ENCODE results near the gene MCEMP1.
"Not testable (repeated sequence)": the region's sequence is repeated elsewhere in the genome, so short reads cannot be mapped to it uniquely, and the experiment has no call there.

MCEMP1 gene

DNA sequence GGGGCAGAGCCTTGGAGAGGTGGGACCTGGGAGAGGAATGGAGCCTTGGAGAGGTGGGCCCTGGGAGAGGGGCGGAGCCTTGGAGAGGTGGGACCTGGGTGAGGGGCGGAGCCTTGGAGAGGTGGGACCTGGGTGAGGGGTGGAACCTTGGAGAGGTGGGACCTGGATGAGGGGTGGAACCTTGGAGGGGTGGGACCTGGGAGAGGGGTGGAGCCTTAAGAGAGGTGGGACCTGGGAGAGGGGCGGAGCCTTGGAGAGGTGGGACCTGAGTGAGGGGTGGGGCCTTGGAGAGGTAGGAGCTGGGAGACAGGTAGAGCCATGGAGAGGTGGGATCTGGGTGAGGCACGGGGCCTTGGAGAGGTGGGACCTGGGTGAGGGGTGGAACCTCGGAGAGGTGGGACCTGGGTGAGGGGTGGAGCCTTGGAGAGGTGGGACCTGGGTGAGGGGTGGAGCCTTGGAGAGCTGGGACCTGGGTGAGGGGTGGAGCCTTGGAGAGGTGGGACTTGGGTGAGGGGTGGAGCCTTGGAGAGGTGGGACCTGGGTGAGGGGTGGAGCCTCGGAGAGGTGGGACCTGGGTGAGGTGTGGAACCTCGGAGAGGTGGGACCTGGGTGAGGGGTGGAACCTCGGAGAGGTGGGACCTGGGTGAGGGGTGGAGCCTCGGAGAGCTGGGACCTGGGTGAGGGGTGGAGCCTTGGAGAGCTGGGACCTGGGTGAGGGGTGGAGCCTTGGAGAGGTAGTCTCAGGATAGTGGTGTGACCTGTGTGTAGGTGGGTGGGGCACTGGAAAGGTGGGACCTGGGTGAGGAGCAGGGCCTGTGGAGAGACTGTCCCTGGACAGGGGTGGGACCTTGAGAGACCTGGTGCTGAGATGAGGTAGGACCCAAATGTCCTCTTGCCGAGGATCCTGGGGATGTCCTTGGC lies 33.0 kb upstream of the MCEMP1 start:
- not testable (repeated sequence) for H3K4me3 ChIP-seq (ENCODE audit: low read depth, low read length)

DNA sequence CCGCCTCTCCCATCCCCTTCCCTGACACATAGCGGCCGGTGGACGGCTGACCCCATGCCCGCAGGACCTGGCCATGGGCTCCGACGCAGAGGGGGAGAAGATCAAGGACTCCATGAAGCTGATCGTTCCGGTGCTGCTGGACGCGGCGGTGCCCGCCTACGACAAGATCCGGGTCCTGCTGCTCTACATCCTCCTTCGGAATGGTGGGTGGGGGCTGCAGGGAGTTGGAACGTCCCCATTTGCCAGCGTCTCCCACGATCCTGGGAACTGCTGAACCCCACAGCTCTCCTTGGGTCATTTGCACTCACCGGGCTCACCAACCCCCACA lies 32.4 kb upstream of the MCEMP1 start:
- H3K4me3 ChIP-seq (ENCODE audit: low read depth, low read length): no peak overlapping the region

DNA sequence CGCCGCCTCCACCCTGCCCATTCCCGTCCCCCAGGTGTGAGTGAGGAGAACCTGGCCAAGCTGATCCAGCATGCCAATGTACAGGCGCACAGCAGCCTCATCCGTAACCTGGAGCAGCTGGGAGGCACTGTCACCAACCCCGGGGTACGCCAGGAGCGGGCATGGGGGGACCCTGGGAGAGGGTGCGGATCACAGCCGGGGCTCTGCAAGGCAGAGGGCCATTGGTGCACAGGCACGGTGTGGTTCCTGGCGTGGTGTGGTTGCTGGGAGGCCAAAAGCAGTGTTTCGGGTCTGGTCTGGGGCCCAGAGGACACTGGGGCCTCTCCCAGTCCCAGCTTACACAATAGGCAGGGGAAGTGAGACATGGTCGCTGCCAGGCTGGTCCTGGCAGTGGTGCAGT lies 31.7 kb upstream of the MCEMP1 start:
- H3K4me3 ChIP-seq (ENCODE audit: low read depth, low read length): no peak overlapping the region

DNA sequence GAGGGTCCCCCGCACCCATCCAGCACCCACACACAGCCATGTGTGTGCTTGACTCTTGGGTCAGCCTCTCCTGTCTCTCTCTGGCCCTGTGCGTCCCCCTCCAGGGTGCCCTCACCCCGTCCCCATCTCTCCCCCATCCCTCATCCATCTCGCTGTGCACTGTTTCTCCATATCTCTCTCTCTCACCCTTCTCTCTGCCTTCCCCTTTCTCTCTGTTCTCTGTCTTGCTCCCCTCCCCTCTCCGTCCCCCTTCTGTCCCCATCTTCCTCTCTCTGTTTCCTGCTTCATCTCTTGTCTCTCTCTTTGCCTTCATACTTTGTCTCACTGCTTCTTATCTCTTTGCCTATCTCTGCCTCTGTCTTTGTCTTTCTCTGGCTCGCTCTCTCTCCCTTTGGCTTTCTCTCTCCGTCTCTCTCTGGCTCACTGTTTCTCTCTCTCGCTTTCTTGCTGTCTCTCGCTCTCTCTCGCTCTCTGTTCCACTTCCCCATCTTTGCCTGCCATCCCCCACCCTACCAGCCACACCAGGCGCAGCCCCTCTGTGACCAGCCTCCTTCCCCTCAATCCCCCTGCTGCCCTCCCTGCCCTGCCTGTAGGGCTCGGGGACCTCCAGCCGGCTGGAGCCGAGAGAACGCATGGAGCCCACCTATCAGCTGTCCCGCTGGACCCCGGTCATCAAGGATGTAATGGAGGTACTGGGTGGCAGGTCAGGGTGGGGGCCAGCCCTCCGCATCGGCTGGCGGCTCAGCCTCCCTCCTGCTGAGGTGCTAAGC lies 31.0 kb upstream of the MCEMP1 start:
- H3K4me3 ChIP-seq (ENCODE audit: low read depth, low read length): no peak overlapping the region

DNA sequence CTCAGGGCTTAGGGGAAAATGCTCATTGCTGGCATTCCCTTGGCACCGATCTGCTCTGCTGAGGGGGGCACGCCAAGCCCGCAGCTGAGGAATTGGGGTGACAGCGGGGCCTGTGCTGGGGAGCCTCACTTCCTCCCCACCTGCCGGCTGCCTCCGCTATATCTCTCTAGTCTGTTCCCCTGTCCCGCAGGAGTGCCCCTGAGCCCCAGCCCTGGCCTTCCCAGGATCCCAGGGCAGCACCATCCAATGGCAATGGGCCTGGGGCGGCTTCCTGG lies 30.5 kb upstream of the MCEMP1 start:
- no peak overlapping the region for H3K4me3 ChIP-seq (ENCODE audit: low read depth, low read length)

DNA sequence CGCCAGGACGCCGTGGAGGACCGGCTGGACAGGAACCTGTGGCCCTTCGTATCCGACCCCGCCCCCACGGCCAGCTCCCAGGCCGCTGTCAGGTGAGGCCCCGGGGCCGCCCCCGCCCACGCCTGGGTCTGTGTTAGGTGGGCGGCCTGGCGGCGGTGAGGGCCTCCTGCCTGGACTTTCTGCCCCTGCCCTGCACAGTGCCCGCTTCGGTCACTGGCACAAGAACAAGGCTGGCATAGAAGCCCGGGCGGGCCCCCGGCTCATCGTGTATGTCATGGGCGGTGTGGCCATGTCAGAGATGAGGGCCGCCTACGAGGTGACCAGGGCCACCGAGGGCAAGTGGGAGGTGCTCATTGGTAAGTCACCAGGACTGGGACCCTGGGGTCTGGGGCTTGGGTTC lies 29.7 kb upstream of the MCEMP1 start:
- H3K4me3 ChIP-seq (ENCODE audit: low read depth, low read length): no peak overlapping the region

DNA sequence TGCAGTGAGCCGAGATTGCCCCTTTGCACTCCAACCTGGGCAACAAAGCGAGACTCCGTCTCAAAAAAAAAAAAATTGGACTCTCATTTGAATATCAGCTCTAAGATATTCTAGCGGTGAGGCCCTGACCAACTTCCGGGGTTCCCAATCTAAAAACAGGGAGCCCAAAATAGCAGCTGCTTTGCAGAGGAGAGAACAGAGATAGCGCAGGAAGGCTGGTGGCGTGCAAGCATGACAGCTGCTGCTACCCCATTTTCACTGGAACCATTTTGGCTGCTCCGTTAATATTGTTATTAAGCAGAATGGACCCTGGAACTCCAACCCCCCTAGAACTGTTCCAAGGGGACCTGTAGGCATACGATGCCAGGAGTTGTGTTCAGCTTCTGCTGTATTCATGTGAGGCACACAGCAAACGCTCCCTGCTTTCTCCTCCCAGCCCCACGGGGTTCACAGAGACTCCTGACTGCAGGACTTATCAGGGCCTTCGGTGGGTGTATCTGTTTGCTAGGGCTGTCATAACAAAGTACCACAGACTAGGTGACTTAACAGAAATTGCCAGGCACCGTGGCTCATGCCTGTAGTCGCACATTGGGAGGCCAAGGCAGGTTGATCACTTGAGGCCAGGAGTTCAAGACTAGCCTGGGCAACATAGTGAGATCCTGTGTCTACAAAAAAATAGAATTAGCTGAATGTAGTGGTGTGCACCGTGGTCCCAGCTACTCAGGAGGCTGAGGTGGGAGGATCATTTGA lies 28.4 kb upstream of the MCEMP1 start:
- H3K4me3 ChIP-seq (ENCODE audit: low read depth, low read length): no peak overlapping the region

DNA sequence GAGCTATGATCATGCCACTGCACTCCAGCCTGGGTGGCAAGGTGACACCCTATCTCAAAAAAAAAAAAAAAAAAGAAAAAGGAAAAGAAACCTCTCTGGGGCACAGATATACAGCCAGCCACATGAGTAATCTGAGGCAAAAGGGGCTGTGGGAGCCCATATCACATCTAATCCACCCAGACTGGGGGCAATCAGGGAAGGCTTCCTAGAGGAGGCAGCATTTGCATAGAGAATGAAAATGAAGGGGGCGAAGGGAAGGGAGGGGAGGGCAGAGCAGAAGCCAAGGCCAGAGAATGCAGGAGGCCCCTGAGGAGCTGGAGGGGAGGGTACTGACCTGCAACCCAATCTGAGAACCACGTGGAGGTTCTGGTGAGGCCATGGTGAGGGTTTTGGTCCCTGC lies 26.7 kb upstream of the MCEMP1 start:
- no peak overlapping the region for H3K4me3 ChIP-seq (ENCODE audit: low read depth, low read length)

DNA sequence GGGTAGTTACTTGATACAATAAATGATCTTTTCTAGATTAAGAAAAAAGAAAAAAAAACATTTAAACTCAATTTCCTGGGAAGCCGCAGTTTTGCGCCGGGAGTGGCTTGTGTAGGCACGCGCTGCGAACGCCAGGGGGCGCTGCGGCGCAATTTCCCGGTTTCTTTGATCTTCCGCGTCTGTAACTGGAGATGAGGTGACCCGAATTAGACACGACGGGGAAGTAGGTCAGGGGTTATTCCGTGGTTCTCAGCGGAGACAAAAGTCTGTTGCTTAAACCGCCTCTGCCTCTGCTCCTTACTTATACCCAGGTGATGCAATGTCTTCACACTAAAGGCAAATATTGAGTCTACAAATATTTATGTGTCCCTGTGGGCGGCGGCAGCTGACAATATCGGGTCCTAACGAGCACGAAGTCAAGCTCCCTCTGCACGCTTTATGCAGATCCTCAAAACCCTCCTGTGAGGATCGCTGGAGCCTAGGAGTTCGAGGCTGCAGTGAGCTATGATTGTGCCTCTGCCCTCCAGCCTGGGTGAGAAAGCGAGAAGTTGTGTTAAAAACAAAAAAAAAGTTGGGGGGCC lies 24.7 kb upstream of the MCEMP1 start:
- no peak overlapping the region for H3K4me3 ChIP-seq (ENCODE audit: low read depth, low read length)

DNA sequence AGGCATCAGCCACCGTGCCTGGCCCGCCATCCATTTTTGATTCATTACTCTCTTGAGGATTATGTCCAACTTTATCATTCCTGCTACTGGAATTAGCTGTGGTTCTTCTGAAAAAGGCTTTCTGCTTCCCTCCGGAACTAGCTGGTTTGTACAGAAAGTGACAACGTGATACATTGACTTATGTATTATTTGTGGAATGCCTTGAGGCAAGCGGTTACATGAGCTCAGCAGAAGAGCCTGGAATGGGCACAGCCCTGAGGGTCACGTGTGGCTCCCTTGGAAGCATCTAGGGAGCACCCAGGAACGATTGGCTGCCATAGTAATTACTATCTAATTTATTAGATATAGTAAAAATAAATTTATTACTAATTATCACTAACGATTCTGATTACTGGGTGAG lies 22.5 kb upstream of the MCEMP1 start:
- H3K4me3 ChIP-seq (ENCODE audit: low read depth, low read length): no peak overlapping the region

DNA sequence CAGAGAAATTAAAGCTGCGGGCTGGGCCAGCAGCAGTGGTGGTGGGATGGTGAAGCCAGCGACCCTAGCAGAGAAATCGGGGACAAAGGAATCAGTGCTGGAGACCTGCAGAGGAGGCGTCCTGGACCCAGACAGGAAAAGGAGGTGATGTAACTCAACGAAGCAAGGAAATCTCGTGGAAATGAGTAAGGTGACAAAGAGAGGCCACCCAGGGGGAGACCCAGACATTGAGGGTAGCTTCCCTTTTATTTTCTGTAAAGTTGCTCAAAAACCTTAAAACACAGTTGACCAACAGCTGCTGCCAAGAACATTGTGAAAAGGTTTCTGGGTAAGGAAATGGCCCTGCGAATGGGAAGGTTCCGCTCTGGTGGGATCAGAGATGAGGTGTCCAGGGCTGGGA lies 21.3 kb upstream of the MCEMP1 start:
- H3K4me3 ChIP-seq (ENCODE audit: low read depth, low read length): no peak overlapping the region

DNA sequence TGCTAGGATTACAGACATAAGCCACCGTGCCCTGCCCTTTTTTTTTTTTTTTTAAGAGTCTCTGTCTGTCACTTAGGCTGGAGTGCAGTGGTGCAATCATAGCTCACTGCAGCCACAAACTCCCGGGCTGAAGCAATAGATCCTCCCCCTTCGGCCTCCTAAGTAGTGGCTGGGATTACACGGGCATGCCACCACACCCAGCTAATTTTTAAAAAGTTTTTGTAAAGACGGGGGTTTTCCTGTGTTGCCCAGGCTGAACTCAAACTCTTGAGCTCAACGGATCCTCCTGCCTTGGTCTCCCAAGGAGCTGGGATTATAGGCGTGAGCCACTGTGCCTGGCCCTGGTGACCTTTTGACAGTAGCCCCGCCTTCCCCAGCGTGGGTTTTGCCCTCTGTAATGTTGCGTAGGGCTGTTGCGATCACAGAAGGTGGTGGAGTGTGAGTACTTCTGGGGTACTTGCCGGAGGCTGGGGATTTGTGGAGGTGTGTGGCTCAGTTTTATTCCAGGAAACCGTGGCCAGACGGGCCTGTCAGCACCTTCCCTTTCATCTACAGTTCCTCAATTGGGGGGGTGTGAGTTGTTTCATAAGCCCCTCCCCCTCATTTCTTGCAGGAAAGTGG lies 19.6 kb upstream of the MCEMP1 start:
- no peak overlapping the region for H3K4me3 ChIP-seq (ENCODE audit: low read depth, low read length)

DNA sequence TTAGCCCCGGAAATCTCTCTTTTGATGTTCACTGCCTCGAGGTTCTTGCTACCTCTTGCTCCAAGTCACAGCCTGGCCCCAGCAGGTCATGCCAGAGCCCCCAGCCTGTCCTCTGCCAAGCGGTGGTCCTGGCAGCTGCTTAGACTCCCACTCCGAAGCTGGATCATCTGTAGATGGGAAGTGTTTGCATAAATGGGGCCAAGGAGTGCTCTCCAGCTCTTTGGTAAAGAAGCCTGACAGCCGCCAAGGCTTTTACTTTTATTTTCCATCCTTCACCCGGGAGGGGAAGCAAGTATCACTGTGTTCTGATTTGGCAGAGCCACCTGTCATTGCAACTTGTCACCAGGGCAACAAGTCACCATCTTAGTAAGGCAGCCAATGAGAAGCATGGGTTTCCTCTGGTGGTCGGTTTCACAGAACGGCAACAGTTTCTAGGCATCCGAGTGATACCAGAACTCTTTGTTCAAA lies 18.6 kb upstream of the MCEMP1 start:
- H3K4me3 ChIP-seq (ENCODE audit: low read depth, low read length): no peak overlapping the region

DNA sequence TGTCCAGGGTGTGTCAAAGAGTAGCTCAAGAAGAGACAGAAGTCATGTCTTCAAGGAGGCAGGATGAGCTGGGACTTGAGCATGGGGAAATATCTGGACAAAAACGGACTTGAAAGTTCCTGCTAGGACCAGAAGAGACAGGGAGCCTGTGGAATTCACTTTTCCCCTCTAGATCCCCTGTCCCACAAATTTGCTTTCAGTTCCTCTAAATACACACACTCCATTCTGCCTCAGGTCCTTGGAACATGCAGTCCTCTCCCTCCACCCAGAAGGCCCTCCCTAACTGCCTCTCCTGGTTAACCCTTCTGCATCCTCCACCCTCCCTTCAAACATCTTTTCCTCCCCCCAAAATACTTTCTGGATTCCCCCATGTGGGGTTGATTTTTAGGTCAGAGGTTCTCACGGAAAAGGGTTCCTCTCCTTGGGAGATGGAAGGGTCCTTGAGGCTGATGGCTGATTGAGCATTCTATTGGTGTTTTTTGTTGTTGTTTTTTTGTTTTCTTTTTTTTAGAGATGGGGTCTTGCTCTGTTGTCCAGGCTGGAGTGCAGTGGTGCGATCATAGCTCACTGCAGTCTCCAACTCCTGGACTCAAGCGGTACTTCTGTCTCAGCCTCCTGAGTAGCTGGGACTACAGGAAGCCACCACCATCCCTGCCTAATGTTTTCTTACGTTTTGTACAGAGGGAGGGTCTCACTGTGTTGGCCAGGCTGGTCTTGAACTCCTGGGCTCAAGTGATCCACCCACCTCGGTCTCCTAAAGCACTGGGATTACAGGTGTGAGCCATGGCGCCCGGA lies 14.9 kb upstream of the MCEMP1 start:
- no peak overlapping the region for H3K4me3 ChIP-seq (ENCODE audit: low read depth, low read length)

DNA sequence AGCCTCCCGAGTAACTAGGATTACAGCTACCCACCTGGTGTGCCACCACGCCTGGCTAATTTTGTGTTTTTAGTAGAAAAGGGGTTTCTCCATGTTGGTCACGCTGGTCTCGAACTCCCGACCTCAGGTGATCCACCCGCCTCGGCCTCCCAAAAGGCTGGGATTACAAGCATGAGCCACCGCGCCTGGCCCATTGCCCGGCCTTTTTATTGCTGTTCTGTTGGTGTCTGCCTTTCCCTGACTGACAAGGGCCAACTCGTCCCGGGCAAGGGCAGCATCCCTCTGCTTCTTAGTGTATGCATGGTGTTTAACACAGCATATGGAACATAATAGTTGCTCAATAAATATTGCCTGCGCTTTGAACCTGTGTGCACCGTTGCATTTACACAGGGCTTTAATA lies 14.2 kb upstream of the MCEMP1 start:
- H3K4me3 ChIP-seq (ENCODE audit: low read depth, low read length): no peak overlapping the region

DNA sequence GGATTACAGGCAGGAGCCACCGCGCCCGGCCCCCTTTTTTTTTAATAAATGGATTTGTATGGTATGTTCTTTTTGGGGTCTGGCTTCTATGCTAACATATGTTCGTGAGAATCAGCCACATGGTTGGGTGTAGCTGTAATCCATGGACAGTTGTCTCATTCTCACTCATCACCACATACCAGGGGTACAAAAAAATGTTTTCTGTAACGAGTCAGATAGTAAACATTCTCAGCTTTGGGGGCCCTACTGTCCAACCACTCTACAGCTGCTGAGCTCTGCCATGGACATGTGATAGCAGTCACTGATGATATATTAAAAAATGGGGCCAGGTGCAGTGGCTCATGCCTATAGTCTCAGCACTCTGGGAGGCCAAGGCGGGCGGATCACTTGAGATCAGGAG lies 13.2 kb upstream of the MCEMP1 start:
- no peak overlapping the region for H3K4me3 ChIP-seq (ENCODE audit: low read depth, low read length)

DNA sequence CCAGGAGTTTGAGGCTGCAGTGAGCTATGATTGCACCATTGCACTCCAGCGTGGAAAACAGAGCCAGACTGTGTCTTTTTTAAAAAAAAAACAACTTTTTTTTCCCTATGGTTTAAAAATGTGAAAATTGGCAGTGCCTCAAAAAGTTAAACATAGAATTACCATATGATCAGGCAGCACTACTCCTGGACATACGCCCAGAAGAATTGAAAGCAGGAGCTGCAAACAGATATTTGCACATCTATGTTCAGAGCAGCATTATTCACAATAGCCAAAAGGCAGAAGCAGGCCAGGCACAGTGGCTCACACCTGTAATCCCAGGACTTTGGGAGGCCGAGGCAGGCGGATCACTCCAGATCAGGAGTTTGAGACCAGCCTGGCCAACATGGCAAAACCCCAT lies 11.8 kb upstream of the MCEMP1 start:
- H3K4me3 ChIP-seq (ENCODE audit: low read depth, low read length): no peak overlapping the region

DNA sequence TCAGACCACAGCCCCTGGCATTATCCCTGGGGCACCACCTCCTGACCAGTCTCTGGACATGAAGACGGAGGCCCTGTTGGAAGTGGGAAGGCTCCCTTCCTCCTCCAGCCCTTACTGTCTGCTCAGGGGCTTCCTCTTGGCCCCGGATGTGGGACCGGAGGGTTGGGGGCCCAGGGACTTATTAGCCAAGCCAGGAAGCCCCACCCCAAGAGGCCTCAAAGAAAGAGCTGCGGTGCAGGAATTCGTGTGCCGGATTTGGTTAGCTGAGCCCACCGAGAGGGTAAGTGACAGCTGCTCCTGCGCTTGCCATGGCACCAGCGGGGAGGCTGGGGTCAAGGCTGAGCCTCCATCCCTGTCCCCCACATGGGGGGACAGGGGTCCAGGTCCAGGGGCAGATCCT lies 8.0 kb upstream of the MCEMP1 start, which contains the start of gene RETN:
RETN (plus strand) TSS at position 208 of the 400 bp plus-strand sequence. CDS start 278 bp downstream, outside the sequence.
- peak within 1 kb of the TSS; percentile 17 for H3K4me3 ChIP-seq (ENCODE audit: low read depth, low read length)

DNA sequence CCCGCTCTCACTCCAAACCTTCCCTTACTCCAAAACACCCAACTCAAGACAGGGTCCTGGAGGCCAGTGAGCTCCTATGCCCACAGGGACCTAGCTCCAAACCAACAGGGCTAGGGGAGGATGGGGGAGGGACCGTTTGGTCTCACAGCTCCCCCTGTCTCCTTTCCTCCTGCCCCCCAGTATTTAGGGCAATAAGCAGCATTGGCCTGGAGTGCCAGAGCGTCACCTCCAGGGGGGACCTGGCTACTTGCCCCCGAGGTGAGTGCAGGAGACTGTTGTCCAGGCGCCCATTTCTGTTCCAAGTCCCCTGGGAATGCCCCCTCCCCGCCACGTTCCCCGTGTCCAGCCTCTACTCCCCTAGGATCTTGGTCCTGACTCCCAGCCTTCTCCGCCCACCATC lies 7.2 kb upstream of the MCEMP1 start:
- peak overlapping the region; percentile 17 for H3K4me3 ChIP-seq (ENCODE audit: low read depth, low read length)

DNA sequence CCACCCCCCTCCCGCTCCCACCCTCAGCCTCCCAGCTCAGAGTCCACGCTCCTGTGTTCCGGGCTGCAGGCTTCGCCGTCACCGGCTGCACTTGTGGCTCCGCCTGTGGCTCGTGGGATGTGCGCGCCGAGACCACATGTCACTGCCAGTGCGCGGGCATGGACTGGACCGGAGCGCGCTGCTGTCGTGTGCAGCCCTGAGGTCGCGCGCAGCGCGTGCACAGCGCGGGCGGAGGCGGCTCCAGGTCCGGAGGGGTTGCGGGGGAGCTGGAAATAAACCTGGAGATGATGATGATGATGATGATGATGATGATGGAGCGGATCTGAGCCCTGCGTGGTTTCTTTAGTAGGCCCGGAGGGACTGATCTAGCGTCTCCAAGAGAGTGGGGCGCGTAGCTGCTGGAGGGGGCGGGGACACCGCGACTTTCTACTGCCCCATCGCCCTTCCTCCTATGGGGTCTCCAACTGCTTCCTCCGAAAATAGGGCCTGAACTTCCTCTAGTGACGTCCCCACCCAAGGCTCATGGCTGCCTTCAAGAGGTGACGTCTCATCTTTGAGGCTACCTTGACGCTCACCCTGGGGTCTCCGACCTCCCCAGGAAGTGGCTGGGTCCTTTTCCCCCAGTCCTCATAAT lies 6.6 kb upstream of the MCEMP1 start:
- peak overlapping the region; percentile 51 for H3K4me3 ChIP-seq (ENCODE audit: low read depth, low read length)

All from iPS-11a (cell line).